Epidermal melanocyte (primary cell): Measurements from ENCODE around the gene ZIC2.
"Not testable (repeated sequence)": the region's sequence is repeated elsewhere in the genome, so short reads cannot be mapped to it uniquely, and the experiment has no call there.

Experiments used
- DNase-seq: peaks from one replicate; pipeline ENCODE4 v3.0.0; 2011; ENCODE audit warnings: low spot score; ENCODE audit not compliant: insufficient read length

The ZIC2 gene

GRCh38 chr13:100014621-100015020 is 33.0 kb downstream of the ZIC2 start:
- no peak for DNase-seq

- DNase-seq: no peak
These were observed 38.3 kb downstream of the ZIC2 start for GRCh38 chr13:100019780-100020356.

- DNase-seq: no peak
These were observed 41.2 kb downstream of the ZIC2 start for GRCh38 chr13:100022798-100023197.

GRCh38 chr13:100024023-100024422 is 42.4 kb downstream of the ZIC2 start:
- DNase-seq: no peak

- no peak for DNase-seq
These were observed 48.3 kb downstream of the ZIC2 start for GRCh38 chr13:100029933-100030332.

GRCh38 chr13:100032642-100033041 is 51.1 kb downstream of the ZIC2 start:
- DNase-seq: not testable (repeated sequence)

- no peak for DNase-seq
These were observed 54.4 kb downstream of the ZIC2 start for GRCh38 chr13:100035936-100036335.
